HG02759 (cell line): ENCODE results near the gene NBAS.

Source experiments
- ATAC-seq: cut with Tn5 transposase; IDR thresholded peaks from one replicate; pipeline ENCODE4 v1.9.1; 2021; ENCODE audit warnings: mild to moderate bottlenecking, moderate library complexity; ENCODE audit not compliant: unreplicated experiment

The NBAS gene

GRCh38 chr2:15154297-15154696, 406.8 kb downstream of the NBAS start:
- no peak for ATAC-seq

DNA sequence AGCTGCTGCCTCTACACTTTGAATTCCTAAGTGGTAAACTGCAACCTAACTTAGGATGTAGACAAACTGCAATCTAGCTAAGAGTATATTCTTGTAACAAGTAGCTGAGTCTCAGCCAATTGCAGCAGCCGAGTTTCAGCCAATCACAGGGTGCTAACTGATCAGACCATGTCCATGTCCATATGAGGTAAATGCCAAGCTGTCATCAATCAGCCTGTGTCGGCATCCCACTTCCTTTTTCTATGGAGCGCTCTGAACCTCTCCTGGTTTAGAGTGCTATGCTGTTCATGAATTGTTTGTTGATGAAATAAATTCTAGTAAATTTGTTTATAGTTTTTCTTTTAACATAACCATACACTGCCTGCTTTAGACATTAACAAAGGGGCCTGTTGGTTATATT, 408.8 kb downstream of the NBAS start:
- ATAC-seq: no peak

DNA sequence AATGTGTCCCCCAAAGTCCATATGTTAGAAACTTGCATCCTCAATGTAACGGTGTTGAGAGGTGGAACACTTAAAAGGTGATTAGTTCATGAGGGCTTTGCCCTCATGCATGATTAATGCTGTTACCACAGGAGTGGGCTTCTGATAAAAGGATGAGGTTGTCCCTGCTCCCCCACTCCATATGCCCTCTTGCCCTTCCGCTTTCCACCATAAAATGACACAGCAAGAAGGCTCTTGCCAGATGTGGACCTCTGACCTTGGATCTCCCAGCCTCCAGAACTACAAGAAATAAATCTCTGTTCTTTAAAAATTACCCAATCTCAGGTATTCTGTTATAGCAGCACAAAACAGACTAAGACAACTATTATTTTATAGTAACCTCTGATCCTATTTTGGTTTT, 412.1 kb downstream of the NBAS start:
- ATAC-seq: no peak

GRCh38 chr2:15147591-15147990, 413.5 kb downstream of the NBAS start:
- ATAC-seq: no peak

DNA sequence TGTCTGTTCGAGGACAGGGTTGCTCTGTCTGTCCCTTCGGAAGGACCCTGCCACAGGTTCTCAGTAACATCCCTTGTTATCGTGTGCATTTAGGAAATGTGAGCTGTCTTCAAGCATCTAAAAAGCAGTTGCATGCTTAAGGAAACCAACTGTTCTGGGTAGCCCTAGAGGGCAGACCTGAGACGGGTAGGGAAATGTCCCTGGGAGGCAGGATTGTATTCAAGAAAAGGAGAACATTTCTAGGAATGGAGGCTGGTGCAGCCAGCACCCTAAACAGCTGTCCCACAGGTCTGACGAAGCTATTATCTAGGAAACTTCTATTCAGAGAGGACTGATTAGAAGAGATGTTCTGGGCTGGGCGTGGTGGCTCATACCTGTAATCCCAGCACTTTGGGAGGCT, 414.2 kb downstream of the NBAS start:
- no peak for ATAC-seq

GRCh38 chr2:15145919-15146318, 415.2 kb downstream of the NBAS start:
- ATAC-seq: no peak

DNA sequence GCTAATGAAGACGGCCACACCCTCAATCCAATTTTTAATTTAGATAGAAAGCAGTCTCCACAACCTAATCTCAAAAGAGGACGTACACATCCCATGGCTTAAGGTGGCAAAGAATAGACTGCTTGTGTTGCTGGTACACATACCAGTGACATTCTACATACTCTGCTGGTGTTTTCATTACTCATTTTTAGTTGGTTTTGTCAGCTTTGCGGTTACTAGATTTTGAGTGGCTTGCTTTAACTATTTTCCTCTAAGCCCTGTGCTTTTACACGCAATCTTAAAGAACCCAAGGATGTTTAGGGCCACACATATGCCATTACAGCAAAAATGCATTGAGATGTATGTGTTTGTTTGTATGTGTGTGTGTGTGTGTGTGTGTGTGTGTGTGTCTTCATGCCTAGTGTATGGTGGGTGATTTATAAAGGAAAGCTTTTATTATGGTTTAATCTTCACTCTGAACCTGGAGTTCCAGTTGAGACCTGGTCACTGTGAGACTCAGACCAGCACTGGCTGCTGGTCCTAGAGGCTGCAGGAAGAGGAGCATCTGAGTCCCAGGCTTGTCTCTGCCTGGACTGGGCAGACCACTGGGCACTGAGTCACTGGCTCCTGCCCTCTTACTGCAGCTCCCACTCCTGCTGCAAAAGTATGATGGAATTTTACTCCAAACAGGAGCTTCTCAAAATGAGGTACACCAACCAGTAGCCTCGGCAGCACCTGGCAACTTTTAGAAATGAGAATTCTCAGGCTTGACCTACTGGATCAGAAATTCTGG, 415.9 kb downstream of the NBAS start:
- no peak for ATAC-seq

DNA sequence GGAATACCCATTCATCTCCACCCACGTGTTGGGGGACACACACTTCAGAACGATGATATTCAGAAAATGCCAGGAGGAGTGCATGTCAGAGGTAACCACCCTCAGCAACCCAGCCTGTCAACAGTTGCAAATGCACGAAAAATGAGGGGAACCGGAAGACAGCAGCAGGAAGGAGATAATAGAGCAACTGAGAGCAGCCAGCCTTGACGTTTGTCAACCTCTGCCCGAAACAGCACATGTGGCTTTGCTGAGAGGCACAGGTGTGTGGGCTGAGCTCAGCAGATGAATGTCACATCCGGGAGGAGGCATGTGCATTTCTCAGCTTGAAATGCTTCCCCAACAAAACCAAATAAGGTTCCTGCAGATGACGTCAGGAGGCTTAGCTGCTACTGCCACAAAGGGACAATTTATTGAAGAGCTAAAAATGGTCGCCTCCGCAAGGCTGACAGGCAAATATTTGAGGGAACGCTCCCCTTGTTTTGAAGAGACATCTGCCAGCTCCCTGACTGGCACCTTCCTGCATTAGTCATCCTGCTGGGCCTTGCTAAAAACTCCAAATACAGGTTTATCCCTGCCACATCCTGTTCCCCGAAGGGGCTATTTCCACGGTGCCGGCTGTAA, 419.0 kb downstream of the NBAS start:
- ATAC-seq: peak; percentile 100

GRCh38 chr2:15141211-15141610, 419.9 kb downstream of the NBAS start:
- ATAC-seq: no peak

DNA sequence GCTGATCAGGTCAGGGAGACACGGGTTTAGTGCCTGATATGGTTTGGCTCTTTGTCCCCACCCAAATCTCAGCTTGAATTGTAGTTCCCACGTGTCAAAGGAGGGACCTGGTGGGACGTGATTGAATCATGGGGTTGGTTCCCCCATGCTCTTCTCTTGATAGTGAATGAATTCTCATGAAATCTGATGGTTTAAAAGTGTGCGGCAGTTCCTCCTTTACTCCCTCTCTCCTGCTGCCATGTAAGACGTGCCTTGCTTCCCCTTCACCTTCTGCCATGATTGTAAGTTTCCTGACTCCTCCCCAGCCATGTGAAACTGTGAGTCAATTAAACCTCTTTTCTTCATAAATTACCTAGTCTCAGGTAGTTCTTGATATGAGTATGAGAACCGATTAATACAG, 424.5 kb downstream of the NBAS start:
- no peak for ATAC-seq

- no peak for ATAC-seq
These were observed 426.2 kb downstream of the NBAS start for GRCh38 chr2:15134957-15135356.

DNA sequence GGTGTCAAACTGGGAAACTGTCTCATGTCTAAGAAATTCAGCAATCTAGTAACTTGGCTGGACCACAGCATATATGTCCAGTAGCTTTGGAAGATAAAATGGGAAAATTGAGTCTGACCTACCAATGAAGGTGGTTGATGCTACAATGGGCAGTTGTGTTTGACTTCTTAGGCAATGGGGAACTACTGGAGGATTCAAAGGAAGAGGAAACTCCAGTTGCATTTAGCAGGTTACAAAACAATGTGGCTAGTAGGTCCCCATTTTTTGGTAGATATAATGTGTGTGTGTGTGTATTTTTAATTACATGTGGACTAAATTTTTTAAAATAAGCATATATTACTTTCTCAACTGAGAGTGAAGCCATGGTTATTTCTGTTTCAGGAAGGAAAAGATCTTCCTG, 427.7 kb downstream of the NBAS start:
- no peak for ATAC-seq

DNA sequence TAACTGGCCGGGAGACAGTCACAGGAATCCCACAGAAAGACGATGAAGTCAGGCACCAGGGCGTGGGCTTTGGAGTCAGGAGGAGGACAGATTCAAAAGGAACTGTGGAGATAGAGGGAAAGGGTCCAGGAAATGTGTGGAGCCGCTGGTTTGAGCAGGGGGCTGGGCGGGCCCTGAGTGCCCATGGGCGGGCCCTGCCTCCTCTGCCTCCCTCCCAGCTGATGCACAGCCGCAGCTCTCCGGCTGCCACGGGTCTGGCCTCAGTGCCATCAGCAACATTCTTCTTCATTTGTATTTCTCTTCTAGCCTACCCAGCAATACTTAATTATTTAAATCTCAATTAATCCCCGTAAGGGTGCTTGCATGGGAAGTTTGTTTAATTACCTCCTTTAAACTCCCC, 432.3 kb downstream of the NBAS start:
- no peak for ATAC-seq

GRCh38 chr2:15127876-15128275, 433.3 kb downstream of the NBAS start:
- no peak for ATAC-seq

GRCh38 chr2:15127301-15127700, 433.8 kb downstream of the NBAS start:
- ATAC-seq: no peak

DNA sequence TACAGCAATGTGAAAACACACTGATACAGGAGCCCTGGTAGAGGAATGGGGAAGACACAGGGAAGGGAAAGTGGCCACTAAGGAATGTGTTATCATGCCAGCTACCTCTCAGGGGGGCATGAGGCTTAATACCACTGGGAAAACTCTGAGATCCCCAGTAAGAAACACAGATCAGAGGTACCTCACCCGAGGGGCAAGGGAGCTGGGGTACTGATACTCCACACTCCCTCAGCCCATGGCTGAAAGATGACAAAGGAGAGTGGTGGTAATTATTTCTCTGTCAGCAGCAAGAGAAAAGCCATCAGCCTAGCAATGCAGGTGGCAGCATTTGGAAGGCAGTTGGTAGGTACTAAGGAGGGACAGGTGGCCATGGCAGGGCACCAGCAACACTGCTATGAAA, 434.8 kb downstream of the NBAS start:
- no peak for ATAC-seq

GRCh38 chr2:15122915-15123314, 438.2 kb downstream of the NBAS start:
- no peak for ATAC-seq

DNA sequence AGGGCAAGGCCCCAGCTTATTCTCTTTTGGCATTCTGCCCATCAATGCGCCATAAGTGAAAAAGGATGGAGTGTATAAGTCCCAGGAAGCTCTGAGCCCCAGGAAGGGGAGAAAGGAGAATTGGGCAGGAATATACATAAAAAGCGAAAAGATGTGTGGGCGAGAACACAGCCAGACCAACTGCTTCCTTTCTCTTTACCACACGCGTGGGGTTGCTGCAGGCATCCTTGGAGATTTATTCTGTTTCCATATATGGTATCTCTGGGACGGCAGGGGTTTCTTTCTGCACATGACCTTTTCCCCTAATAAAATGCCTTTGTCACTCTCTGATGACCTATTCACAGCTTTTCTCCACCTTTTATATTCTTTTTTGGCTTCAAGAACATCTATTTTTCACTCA, 440.5 kb downstream of the NBAS start:
- ATAC-seq: no peak

DNA sequence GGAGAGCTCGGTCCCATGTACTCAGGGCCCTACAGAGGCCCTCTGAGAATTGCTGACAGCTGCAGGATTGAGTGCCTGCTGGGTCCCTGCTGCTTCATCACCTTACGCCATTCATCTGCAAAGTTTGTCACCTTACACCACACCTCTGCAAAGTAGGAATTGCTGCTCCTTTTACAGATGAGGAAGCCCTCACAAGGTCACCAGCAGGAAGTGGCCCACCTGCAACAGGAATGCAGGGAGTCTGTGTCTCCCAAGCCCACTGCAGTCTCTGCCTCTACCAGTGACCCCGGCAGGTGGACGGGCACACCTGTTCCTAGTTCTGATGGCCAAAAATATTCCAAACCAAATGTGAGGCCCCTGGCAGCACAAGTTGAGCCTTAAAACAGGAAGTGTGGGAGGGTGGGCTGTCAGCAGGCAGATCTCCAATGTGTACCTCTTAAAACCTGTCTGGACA, 441.4 kb downstream of the NBAS start:
- no peak for ATAC-seq

GRCh38 chr2:15117409-15118050, 443.6 kb downstream of the NBAS start:
- ATAC-seq: no peak
